Measurements from ENCODE around the gene CTAGE1.

The CTAGE1 gene

DNA sequence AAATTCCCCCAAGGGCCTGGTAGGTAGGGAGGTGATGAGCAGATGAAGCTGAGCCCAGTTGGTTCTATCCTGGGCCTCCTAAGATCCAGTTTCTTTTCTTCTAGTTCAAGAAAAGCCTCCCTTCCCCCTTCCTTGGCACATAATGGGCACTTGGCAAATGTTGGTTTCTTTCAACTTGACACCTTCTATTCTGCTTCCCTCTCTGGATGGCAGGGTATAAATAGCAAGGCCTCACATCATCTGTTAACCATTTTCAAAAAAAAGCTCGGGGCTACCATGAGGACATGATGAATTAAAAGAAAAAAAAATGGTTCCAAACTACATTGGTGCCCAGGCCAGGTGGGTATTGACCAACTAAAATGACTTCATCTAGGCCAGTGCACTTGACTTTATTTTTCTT is 29.9 kb downstream of the CTAGE1 start:
- DNase-seq = no peak

DNA sequence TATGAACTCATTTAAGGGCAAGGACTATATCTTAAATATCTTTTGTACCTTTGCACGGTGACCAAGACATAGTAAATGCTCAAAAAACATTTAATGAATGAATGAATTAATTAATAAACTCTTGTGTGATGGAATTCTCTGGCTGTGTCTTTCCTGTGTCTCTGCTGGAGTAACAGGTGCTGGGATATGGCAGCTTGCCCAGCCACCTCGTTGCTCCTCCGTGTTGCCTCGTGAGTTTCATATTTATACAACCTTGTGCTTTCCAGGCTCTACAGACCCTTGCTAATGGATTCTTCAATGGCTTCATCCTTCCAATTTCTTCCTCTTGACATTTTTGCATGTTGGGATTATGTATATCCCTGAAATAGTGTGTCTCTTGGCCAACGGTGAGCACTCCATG is 30.4 kb downstream of the CTAGE1 start:
- DNase-seq = no peak

DNA sequence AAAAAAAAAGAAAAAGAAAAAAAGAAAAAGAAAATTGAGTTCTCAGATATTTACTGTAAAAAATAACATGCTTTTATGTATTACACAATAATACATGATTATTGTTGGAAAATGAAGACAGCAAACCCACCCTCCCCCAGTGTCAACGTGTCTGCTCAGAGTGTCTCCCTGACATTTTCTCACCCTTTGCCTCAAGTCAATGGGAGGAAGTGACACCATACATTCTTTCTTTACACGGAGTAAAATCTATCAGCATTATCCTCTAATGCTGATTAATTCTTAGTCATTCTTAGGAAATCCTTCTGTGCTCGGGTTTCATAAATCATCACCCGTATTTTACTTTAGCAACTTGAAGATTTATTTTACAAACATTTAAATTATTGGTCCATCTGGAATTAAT is 32.0 kb downstream of the CTAGE1 start:
- DNase-seq = no peak

DNA sequence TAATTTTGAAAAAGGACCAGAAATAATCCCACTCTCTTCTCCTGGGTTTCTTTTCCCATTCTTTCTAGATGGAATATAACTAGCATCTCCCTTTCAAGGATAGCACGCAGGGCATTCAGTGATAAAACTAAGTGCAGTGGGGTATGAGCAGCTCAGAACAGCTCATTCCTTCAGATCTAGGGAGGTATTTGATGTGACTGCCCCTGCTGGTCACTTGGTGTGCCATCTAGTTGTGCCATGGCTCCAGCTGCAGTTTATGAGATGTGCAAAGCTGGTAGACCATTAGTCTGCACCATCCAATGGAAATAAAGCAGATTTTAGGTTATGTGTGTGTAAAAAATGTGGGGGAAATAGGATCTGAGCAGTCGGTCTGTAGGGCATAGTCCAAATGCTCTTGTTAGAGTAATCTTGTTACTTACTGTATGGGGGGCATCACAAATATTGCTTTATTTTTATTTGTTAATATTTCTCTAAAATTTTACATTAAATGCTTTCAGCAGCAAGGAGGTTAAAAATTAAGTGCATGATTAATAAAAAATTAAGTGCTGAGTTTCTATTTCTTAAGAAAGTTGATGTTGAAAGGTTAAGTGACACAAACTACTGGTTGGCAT is 38.9 kb downstream of the CTAGE1 start:
- DNase-seq = no peak

DNA sequence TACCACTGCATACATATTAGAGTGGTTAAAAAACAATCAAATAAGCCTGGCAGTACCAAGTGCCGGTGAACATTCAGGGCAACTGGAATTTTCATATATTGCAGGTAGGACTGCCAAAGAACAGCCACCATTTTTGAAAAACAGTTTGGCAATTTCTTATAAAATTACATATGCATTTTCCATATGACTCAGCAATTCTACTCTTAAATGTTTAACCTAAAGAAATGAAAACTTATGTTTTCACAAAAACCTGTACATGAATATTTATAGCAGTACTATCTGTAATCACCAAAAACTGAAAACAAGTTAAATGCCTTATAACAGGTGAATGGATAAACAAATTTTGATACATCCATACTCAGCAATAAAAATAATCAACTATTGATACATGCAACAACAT is 39.9 kb downstream of the CTAGE1 start:
- no peak for DNase-seq

DNA sequence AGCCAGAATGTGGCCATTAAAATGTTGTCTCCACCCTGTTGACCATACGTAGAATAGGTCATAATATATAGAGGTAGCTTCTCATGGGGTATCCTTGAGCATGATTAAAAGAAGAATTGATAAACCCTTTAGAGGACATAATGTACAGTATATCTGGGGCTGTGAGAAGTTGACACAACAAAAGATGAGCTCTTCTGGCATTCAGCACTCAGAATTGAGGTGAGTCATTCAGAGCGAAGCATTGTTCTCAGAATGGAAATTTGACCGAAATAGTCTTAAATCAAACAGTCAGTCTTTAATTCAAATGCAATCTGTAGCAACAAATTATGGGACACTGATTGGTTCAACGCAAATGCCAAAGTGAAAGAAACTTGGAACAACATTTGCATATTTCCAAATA is 47.3 kb downstream of the CTAGE1 start:
- DNase-seq = no peak

DNA sequence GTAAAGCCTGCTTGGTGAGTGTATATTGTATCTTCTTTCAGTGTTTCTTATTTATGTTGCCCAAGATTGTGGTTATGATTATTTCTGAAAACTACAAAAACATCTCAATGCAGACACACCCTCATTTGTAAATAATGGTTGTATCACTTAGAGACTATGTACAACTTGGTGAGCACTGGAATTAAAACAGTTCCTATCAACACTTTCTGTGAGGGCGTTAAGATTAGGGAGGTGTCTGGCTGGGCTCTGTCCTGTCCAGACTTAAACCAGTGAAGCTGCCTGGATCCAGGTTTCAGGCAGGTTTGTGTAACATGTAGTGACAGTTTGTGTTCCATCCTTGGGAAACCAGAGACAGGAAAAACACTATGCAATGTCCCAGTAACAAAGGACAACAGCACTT is 49.7 kb downstream of the CTAGE1 start:
- DNase-seq = no peak

DNA sequence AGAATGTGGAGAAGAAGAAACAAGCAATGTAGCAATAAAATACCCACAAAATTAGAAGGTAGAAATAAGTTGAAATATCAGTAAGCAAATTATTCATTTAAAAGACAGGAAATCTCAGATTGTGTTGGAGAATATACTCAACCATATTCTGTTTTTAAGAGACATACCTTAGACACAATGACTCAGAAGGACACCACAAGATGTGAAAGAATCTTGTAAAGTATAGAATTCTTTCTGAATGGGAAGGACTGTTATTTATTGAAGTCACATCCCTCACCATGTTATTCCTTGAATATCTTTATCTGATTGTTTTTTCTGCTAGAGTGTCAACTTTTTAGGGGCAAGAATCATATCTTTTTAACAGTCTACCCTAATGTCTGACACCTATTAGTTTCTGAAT is 50.4 kb downstream of the CTAGE1 start:
- no peak for DNase-seq

DNA sequence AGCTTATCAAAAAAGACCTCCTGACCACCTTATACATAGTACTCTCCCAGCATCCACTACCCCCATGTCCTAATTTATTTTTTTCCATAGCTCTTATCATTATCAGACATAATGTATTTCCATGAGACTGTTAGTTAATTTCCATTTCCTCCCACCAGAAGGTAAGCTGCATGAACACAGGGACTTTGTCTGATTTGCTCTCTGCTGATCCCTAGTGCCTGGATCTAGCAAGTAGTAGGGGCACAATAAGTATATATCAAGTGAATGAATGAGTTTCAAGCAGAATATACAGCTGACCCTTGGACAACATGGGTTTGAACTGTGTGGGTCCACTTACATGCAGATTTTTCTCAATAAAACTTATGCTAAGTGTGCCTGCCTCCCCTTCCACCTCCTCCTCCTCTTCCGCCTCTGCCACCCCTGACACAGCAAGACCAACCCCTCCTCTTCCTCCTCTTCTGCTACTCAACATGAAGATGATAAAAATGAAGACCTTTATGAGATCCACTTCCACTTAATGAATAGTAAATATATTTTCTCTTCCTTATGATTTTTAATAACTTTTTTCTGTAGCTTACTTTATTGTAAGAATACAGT is 53.8 kb downstream of the CTAGE1 start:
- no peak for DNase-seq

Measured in activated T-cell treated with anti-CD3 and anti-CD28 coated beads for 4 hours (primary cell).